Trophoblast cell (in vitro differentiated cells and primary cell): ENCODE data around the gene VWF.

Experiments used
- DNase-seq, 2 donors: peaks; one replicate each; pipeline ENCODE4 v3.0.0-alpha.2; 2016
- H2AFZ ChIP-seq: 2 replicates; pipeline ENCODE4 v1.6.1; 2013; ENCODE audit warnings: low read length, moderate library complexity, mild to moderate bottlenecking; ENCODE audit not compliant: insufficient read depth, poor library complexity
- H2AK5ac ChIP-seq: 2 replicates; pipeline ENCODE4 v1.6.1; 2013; ENCODE audit warnings: mild to moderate bottlenecking, low read length
- H2BK120ac ChIP-seq: 2 replicates; pipeline ENCODE4 v1.6.1; 2013; ENCODE audit warnings: low read length, mild to moderate bottlenecking, moderate library complexity; ENCODE audit not compliant: insufficient read depth, poor library complexity
- H2BK12ac ChIP-seq: 2 replicates; pipeline ENCODE4 v1.6.1; 2013; ENCODE audit warnings: mild to moderate bottlenecking, low read length, moderate library complexity
- H2BK5ac ChIP-seq: 2 replicates; pipeline ENCODE4 v1.6.1; 2013; ENCODE audit warnings: low read length, low read depth, moderate library complexity, mild to moderate bottlenecking; ENCODE audit not compliant: poor library complexity
- H3K14ac ChIP-seq: 2 replicates; pipeline ENCODE4 v1.6.1; 2013; ENCODE audit warnings: mild to moderate bottlenecking, low read length
- H3K18ac ChIP-seq: 2 replicates; pipeline ENCODE4 v1.6.1; 2013; ENCODE audit warnings: mild to moderate bottlenecking, low read length
- H3K23ac ChIP-seq: 2 replicates; pipeline ENCODE4 v1.6.1; 2013; ENCODE audit warnings: low read length
- H3K27ac ChIP-seq: 2 replicates; pipeline ENCODE4 v1.5.1; 2013; ENCODE audit warnings: low read depth, mild to moderate bottlenecking, inconsistent platforms, low read length, moderate library complexity
- H3K27me3 ChIP-seq: 2 replicates; pipeline ENCODE4 v1.6.1; 2013; ENCODE audit warnings: inconsistent platforms, mild to moderate bottlenecking, low read length, moderate library complexity; ENCODE audit not compliant: insufficient read depth
- H3K36me3 ChIP-seq, 2 experiments: 1 replicate in 1 of 2; 2 replicates in 1 of 2; pipeline ENCODE4 v1.6.1; 2013; ENCODE audit warnings: low read length in 2 of 2, mild to moderate bottlenecking in 2 of 2, moderate library complexity in 1 of 2; ENCODE audit not compliant: insufficient read depth in 2 of 2, control insufficient read depth in 1 of 2
- H3K4ac ChIP-seq: 2 replicates; pipeline ENCODE4 v1.6.1; 2013; ENCODE audit warnings: low read depth, mild to moderate bottlenecking, low read length, moderate library complexity
- H3K4me1 ChIP-seq, 2 experiments: 1 replicate in 1 of 2; 2 replicates in 1 of 2; pipeline ENCODE4 v1.6.1; 2013; ENCODE audit warnings: low read length in 2 of 2, mild to moderate bottlenecking in 2 of 2, moderate library complexity in 1 of 2; ENCODE audit not compliant: insufficient read depth in 2 of 2, control insufficient read depth in 1 of 2
- H3K4me2 ChIP-seq: 2 replicates; pipeline ENCODE4 v1.6.1; 2013; ENCODE audit warnings: inconsistent platforms, mild to moderate bottlenecking, low read length, moderate library complexity
- H3K4me3 ChIP-seq: 2 replicates; pipeline ENCODE4 v1.5.1; 2013; ENCODE audit warnings: mild to moderate bottlenecking, low read depth, low read length, inconsistent platforms
- H3K79me1 ChIP-seq: one replicate; pipeline ENCODE4 v1.6.1; 2013; ENCODE audit warnings: low read length
- H3K79me2 ChIP-seq: 2 replicates; pipeline ENCODE4 v1.6.1; 2013; ENCODE audit warnings: low read length, mild to moderate bottlenecking; ENCODE audit not compliant: control insufficient read depth, insufficient read depth, poor library complexity
- H3K9ac ChIP-seq: 2 replicates; pipeline ENCODE4 v1.6.1; 2013; ENCODE audit warnings: mild to moderate bottlenecking, low read length
- H3K9me3 ChIP-seq: 2 replicates; pipeline ENCODE4 v1.6.1; 2013; ENCODE audit warnings: low read depth, mild to moderate bottlenecking, control low read depth, inconsistent platforms, low read length; ENCODE audit not compliant: insufficient read depth
- H4K12ac ChIP-seq: 2 replicates; pipeline ENCODE4 v1.6.1; 2013; ENCODE audit warnings: low read depth, mild to moderate bottlenecking, low read length, moderate library complexity
- H4K8ac ChIP-seq: 2 replicates; pipeline ENCODE4 v1.6.1; 2013; ENCODE audit warnings: low read depth, mild to moderate bottlenecking, low read length, moderate library complexity
- H4K91ac ChIP-seq: one replicate; pipeline ENCODE4 v1.6.1; 2013; ENCODE audit warnings: low read depth, mild to moderate bottlenecking, low read length, moderate library complexity
- WGBS: extraction: QIAGEN DNeasy Blood & Tissue Kit; methylation state at CpG from one replicate; pipeline ENCODE4 v1.1.7; 2013; ENCODE audit warnings: missing lambda C conversion rate; ENCODE audit not compliant: insufficient read length, insufficient coverage; ENCODE audit errors: extremely low coverage; 5-methylcytosine and 5-hydroxymethylcytosine counted together

The VWF gene

GRCh38 chr12:6061660-6062059, 62.8 kb downstream of the VWF start:
- Histone ChIP-seq H3K27me3 (no peaks in the 10 kb centered on the region), H3K14ac (no peak overlapping the region), H3K4ac (no peak overlapping the region), H3K36me3 (no peaks in the 10 kb centered on the region), H3K4me3 (no peak overlapping the region), H3K9ac (no peak overlapping the region), H2BK5ac (no peak overlapping the region), H3K27ac (no peak overlapping the region), H4K12ac (no peak overlapping the region), H2AK5ac (no peak overlapping the region), H3K18ac (no peak overlapping the region), H2BK12ac (no peak overlapping the region), H3K79me2 (peaks cover 2% of the 10 kb centered on the region), H3K4me2 (no peak overlapping the region), H2BK120ac (no peak overlapping the region), H4K91ac (no peak overlapping the region), H3K79me1 (peaks cover 22% of the 10 kb centered on the region), H2AFZ (no peak overlapping the region), H4K8ac (no peak overlapping the region), H3K23ac (no peak overlapping the region), H3K4me1 (peaks cover 24 to 25% of the 10 kb centered on the region in 2 experiments), H3K9me3 (peaks cover 8% of the 10 kb centered on the region)
- no CpG with 5 or more reads among the region's 3 CpGs for WGBS
- DNase-seq, result no peak

GRCh38 chr12:6059860-6060565, 64.5 kb downstream of the VWF start:
- H3K79me1 ChIP-seq, result peaks cover 11% of the 10 kb centered on the region
- no peak for DNase-seq
- H3K4ac ChIP-seq, result no peak overlapping the region
- no peak overlapping the region for H3K9ac ChIP-seq
- peaks cover 4% of the 10 kb centered on the region for H3K9me3 ChIP-seq
- H2BK120ac ChIP-seq, result no peak overlapping the region
- H3K14ac ChIP-seq, result no peak overlapping the region
- no peak overlapping the region for H3K4me3 ChIP-seq
- H2AFZ ChIP-seq, result no peak overlapping the region
- no peak overlapping the region for H2AK5ac ChIP-seq
- H4K12ac ChIP-seq, result no peak overlapping the region
- no peaks in the 10 kb centered on the region for H3K36me3 ChIP-seq
- H2BK12ac ChIP-seq, result no peak overlapping the region
- H4K91ac ChIP-seq, result no peak overlapping the region
- H3K23ac ChIP-seq, result no peak overlapping the region
- no peaks in the 10 kb centered on the region for H3K27me3 ChIP-seq
- no peak overlapping the region for H3K4me2 ChIP-seq
- no peak overlapping the region for H3K18ac ChIP-seq
- no peaks in the 10 kb centered on the region for H3K79me2 ChIP-seq
- no peak overlapping the region for H2BK5ac ChIP-seq
- no peak overlapping the region for H4K8ac ChIP-seq
- WGBS, result no CpG with 5 or more reads among the region's 14 CpGs
- peaks cover 12 to 13% of the 10 kb centered on the region in 2 experiments for H3K4me1 ChIP-seq
- no peak overlapping the region for H3K27ac ChIP-seq

GRCh38 chr12:6059221-6059620, 65.2 kb downstream of the VWF start:
- H2AFZ ChIP-seq, result no peak overlapping the region
- H3K79me2 ChIP-seq, result no peaks in the 10 kb centered on the region
- peaks cover 4% of the 10 kb centered on the region for H3K9me3 ChIP-seq
- H3K27me3 ChIP-seq, result no peaks in the 10 kb centered on the region
- H3K4ac ChIP-seq, result no peak overlapping the region
- WGBS, result no CpG with 5 or more reads among the region's 3 CpGs
- H3K18ac ChIP-seq, result no peak overlapping the region
- H3K23ac ChIP-seq, result no peak overlapping the region
- H2BK12ac ChIP-seq, result no peak overlapping the region
- no peak overlapping the region for H2BK120ac ChIP-seq
- H3K79me1 ChIP-seq, result peaks cover 9% of the 10 kb centered on the region
- H3K27ac ChIP-seq, result no peak overlapping the region
- H3K4me1 ChIP-seq, result peaks cover 10 to 11% of the 10 kb centered on the region in 2 experiments
- DNase-seq, result no peak
- no peak overlapping the region for H3K14ac ChIP-seq
- H2AK5ac ChIP-seq, result no peak overlapping the region
- no peak overlapping the region for H4K12ac ChIP-seq
- H3K9ac ChIP-seq, result no peak overlapping the region
- no peak overlapping the region for H3K4me2 ChIP-seq
- H3K4me3 ChIP-seq, result no peak overlapping the region
- H4K91ac ChIP-seq, result no peak overlapping the region
- no peak overlapping the region for H2BK5ac ChIP-seq
- no peak overlapping the region for H4K8ac ChIP-seq
- no peaks in the 10 kb centered on the region for H3K36me3 ChIP-seq

GRCh38 chr12:6058481-6059161, 65.8 kb downstream of the VWF start:
- no CpG with 5 or more reads among the region's 15 CpGs for WGBS
- H3K18ac ChIP-seq, result no peak overlapping the region
- H4K91ac ChIP-seq, result peak overlapping the region; percentile 45
- no peak overlapping the region for H3K27ac ChIP-seq
- H2BK12ac ChIP-seq, result no peak overlapping the region
- H3K79me1 ChIP-seq, result peaks cover 9% of the 10 kb centered on the region
- no peak overlapping the region for H4K12ac ChIP-seq
- peaks cover 4% of the 10 kb centered on the region for H3K9me3 ChIP-seq
- no peak overlapping the region for H3K4me2 ChIP-seq
- H3K4ac ChIP-seq, result no peak overlapping the region
- H2BK5ac ChIP-seq, result no peak overlapping the region
- H3K27me3 ChIP-seq, result no peaks in the 10 kb centered on the region
- no peak for DNase-seq
- no peak overlapping the region for H2BK120ac ChIP-seq
- no peak overlapping the region for H3K23ac ChIP-seq
- no peak overlapping the region for H3K14ac ChIP-seq
- H3K36me3 ChIP-seq, result no peaks in the 10 kb centered on the region
- no peak overlapping the region for H4K8ac ChIP-seq
- H2AK5ac ChIP-seq, result peak overlapping the region; percentile 24
- H2AFZ ChIP-seq, result no peak overlapping the region
- no peak overlapping the region for H3K9ac ChIP-seq
- no peak overlapping the region for H3K4me3 ChIP-seq
- H3K4me1 ChIP-seq, result peaks cover 10 to 11% of the 10 kb centered on the region in 2 experiments
- no peaks in the 10 kb centered on the region for H3K79me2 ChIP-seq
